Testis (tissue), 2 donors: ENCODE data around the gene LIN7B.
"Not testable (repeated sequence)": the region's sequence is repeated elsewhere in the genome, so short reads cannot be mapped to it uniquely, and the experiment has no call there.

Experiments
- POLR2A ChIP-seq: fragments of 450-650 bp; IDR thresholded peaks from one replicate; pipeline ENCODE4 v1.6.1; 2017; ENCODE audit warnings: antibody characterized with exemption, mild to moderate bottlenecking, moderate library complexity
- TF ChIP-seq, protein P1 (sequence below), 3 experiments: fragments of 450-650 bp in 2 of 3; fragments of 200-600 bp in 1 of 3; sonication (generic) in 1 of 3; IDR thresholded peaks; one replicate each; pipeline ENCODE4 v1.5.1; 2016 to 2019; ENCODE audit warnings: antibody characterized with exemption in 3 of 3, mild to moderate bottlenecking in 2 of 3, moderate library complexity in 1 of 3

DNA sequence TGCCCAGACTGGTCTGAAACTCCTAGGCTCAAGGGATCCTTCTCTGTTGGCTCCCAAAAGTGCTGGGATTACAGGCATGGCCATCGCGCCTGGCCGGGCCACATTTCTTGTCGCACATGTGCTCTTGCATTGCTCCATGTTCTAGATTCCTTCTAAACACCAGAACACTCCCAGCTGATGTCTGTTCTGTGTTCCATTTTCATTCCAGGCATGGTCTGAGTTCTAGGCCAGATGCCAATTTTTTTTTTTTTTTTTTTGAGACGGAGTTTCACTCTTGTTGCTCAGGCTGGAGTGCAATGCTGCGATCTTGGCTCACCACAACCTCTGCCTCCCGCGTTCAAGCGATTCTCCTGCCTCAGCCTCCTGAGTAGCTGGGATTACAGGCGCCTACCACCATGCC lies 7.7 kb downstream of the LIN7B start:
- TF ChIP-seq, protein P1, sequence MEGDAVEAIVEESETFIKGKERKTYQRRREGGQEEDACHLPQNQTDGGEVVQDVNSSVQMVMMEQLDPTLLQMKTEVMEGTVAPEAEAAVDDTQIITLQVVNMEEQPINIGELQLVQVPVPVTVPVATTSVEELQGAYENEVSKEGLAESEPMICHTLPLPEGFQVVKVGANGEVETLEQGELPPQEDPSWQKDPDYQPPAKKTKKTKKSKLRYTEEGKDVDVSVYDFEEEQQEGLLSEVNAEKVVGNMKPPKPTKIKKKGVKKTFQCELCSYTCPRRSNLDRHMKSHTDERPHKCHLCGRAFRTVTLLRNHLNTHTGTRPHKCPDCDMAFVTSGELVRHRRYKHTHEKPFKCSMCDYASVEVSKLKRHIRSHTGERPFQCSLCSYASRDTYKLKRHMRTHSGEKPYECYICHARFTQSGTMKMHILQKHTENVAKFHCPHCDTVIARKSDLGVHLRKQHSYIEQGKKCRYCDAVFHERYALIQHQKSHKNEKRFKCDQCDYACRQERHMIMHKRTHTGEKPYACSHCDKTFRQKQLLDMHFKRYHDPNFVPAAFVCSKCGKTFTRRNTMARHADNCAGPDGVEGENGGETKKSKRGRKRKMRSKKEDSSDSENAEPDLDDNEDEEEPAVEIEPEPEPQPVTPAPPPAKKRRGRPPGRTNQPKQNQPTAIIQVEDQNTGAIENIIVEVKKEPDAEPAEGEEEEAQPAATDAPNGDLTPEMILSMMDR (IDR thresholded peaks at IDR 0.05) = not testable (repeated sequence)
- not testable (repeated sequence) for TF ChIP-seq POLR2A
